ENCODE results near the gene MAD1L1.

MAD1L1 gene

GRCh38 chr7:2200584-2200980 lies 32.2 kb downstream of the MAD1L1 start:
- no peak for DNase-seq (ENCODE audit: low read depth)

DNA sequence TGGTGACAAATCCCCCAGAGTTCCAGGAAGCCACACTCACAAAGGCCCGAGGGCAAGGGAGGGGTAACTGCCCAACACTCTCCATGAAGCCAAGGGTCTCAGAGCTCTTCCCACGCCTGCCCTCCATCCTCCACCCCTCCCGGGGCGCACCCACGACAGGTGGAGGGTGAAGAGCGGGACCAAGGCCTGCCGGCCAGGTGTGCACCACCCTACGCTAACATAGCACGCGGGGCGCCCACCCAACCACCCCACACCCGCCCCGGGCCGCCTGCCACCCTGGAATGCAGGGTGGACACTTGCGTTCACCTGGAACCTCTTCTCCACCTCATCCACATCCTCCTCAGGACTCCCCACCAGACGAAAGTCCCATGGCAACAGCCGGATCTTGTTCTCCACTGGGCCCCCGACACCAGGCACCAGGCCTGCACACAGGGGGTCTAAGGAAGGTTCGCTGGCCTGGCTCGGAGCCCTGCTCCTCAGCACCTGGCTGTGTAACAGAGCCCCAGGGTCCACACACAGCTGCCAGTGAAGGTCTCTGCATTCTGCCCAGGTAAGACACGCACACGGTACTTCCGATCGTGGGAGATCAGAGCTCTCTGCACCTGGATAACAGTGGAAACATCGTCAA lies 32.7 kb downstream of the MAD1L1 start:
- no peak for DNase-seq (ENCODE audit: low read depth)

- no peak for DNase-seq (ENCODE audit: low read depth)
Observed at GRCh38 chr7:2199528-2199927, 33.2 kb downstream of the MAD1L1 start.

DNA sequence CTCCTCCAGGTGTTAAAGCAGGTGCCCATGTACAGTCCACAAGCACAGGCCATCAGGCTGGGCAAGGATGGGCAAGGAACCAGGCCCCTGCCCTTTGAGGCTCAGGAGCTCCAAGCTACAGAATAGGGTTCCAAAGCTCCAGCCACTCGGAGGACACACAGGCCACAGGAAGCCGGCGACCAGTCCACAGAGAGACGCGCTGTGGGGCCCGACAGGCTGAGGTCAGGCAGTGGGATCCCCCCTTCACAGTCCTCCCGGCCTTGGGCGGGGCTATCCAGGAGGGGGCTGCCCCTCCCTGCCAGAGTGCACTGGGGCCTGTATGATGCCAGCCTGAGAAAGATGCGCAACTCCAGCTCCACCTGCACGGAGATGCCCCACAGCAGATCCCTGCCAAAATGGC lies 34.0 kb downstream of the MAD1L1 start:
- DNase-seq (ENCODE audit: low read depth) = no peak

GRCh38 chr7:2198206-2198605 lies 34.5 kb downstream of the MAD1L1 start:
- no peak for DNase-seq (ENCODE audit: low read depth)

- no peak for DNase-seq (ENCODE audit: low read depth)
Observed at GRCh38 chr7:2197436-2198155, 35.1 kb downstream of the MAD1L1 start.

GRCh38 chr7:2196381-2197378 lies 36.1 kb downstream of the MAD1L1 start:
- no peak for DNase-seq (ENCODE audit: low read depth)

DNA sequence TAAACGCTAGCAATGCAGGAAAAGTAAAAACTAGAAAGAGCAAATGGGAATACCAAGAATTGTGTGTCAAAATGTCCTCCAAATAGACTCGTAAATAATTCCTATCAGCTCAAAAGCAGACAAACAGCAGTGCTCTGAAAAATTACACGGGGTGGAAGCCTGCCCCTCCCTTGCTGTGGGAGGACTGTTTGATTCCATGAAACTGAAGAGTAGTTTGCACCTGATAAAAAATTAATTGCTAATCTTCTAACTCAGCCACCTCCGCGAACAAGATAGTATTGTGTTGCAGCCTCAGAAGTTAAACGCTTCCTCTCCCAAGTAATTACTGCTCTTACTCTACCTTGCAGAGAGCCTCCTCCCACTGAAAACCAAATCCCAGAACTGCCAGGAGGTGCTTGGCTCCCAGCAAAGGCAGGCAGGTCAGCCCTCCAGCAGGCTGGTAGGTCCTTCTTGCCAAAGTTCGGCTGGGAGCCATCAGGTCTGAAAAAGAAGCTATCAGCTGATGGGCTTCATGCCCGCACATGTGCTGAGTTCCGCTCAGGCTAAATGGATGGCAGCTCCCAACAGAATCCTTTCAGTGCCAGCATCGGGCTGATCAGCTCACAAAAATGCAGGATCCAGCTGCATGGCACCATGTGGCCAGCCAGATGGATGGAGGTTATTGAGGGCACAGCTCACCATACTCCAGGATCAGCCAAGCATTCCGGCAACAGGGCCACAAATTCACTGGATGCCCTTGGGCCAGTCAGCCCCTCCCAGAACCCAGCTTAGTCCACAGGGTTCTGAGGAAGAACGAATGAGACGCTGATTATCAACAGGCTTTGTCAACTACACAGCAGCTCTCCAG lies 37.1 kb downstream of the MAD1L1 start:
- DNase-seq (ENCODE audit: low read depth) = no peak

- no peak for DNase-seq (ENCODE audit: low read depth)
Observed at GRCh38 chr7:2193575-2194305, 39.0 kb downstream of the MAD1L1 start.

DNA sequence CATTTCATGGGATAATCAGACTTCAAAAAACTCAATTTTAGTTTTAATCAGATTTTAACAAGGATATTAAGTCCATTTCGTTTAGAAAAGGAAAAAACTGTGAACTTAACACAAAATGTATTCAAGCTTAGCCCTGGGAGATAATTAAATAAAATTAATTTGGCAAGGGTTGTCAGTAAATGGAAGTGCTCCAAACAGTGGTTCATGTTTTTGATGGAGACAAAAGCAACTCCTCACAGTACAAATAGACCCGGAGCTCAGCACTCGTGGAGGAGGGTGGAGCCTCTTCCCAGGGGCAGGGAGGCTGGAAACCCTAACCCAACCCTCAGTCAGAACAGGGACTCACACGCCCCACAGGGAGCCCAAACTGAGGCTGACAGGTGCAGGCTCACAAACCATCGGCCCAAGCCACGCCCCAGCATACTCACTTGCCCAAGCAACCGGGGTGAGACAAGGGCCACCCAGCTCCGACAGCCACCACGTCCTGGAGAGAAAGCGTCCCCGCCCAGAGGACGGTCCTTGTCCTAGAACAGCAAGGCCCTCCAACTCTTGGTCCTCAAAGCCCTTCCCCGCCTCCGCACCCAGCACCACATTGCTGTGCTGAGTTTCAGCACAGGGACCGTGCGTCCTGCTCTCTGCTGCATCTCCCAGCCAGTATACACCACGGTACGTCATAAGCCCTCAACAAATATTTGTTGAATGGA lies 39.8 kb downstream of the MAD1L1 start:
- no peak for DNase-seq (ENCODE audit: low read depth)

- no peak for DNase-seq (ENCODE audit: low read depth)
Observed at GRCh38 chr7:2191016-2191415, 41.7 kb downstream of the MAD1L1 start.

DNA sequence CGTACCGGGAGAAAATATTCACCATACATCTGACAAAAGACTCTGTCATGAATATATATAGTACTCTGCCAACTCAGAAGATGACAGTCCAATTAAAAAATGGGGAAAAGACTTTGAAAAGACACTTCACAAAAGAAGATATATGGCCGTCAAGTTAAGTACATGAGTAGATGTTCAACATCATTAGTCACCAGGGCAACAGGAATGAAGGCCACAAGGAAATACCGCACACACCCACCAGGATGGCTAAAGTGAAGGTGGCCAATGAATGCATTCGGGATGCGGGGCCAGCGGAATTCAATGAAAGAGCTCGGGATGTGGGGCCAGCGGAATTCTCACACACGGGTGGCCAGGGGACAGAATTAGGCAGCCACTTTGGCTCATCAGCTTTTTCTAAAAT lies 42.2 kb downstream of the MAD1L1 start:
- no peak for DNase-seq (ENCODE audit: low read depth)

GRCh38 chr7:2186166-2186565 lies 46.6 kb downstream of the MAD1L1 start:
- DNase-seq (ENCODE audit: low read depth) = no peak

GRCh38 chr7:2185715-2186114 lies 47.0 kb downstream of the MAD1L1 start:
- no peak for DNase-seq (ENCODE audit: low read depth)

DNA sequence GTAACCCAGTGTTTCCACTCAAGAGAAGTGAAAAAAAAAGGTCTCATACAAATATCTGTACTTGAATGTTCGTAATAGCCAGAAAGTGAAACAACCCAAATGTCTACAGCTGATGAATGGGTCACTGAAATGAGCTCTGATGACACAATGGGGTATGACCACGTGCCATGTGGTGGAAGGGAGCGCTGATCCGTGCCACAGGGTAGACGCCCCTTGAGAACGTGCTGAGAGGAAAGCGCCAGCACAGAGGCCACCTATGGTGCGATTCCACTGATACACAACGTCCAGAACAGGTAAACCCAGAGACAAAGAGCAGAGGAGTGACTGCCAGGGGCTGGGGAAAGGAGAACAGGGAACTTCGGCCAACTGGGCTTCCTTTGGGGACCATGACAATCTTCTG lies 50.3 kb downstream of the MAD1L1 start:
- DNase-seq (ENCODE audit: low read depth) = no peak

- DNase-seq (ENCODE audit: low read depth) = no peak
Observed at GRCh38 chr7:2181077-2181854, 51.5 kb downstream of the MAD1L1 start.

DNA sequence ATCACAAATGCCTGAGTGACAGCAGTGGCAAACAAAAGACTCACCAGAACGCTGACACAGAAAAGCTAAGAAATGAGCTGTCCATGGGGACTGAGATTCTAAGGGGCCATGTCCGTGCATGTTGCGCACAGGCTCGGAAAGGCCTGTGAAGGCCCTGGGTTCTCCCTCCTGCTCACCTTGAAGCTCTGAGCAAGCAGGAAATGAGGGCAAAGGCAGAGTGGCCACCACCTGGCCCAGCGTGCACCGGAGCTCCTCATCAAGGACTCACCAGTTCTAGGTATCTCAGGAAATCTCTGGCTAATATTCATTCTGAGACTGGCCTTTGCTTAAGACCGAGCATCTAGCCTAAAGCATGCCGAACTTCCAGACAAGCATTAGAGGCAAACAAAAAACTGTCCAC lies 52.7 kb downstream of the MAD1L1 start:
- no peak for DNase-seq (ENCODE audit: low read depth)

DNA sequence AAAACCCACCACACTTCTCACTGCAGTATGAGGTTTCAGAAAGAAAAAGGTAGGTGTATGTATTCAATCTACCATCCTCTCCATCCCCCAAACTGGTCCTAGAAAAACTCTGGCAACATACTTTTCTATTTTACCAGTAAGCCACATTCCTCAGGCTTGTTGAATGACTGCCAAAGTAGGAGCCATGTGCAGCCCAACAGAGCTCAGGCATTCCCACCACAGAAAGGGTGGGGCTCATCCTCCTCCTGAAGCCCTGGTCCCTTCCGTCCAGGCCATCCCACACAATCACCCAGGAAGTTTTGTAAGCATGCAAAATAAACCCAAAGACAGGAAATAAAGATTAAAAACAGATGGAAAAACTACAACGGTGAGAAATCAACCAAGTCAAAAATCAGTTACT lies 57.2 kb downstream of the MAD1L1 start:
- no peak for DNase-seq (ENCODE audit: low read depth)

GRCh38 chr7:2175091-2175490 lies 57.7 kb downstream of the MAD1L1 start:
- no peak for DNase-seq (ENCODE audit: low read depth)
